Liver (tissue), 9 donors: ENCODE data around the gene PHAX. TPM values are rescaled to one million over a fixed set of nuclear protein-coding genes. Genes with fewer than 3 reads are reported as not detected.

ENCODE experiments used
- DNase-seq: peaks from one replicate; pipeline ENCODE4 v3.0.0-alpha.2; 2017; ENCODE audit warnings: low spot score
- H3K27ac ChIP-seq, 2 donors: one replicate each; pipeline ENCODE4 v1.7.0; 2013; ENCODE audit warnings: inconsistent platforms in 2 of 2, low read length in 2 of 2, control low read depth in 1 of 2, low read depth in 1 of 2, mild to moderate bottlenecking in 1 of 2
- H3K27me3 ChIP-seq, 4 donors: one replicate each; pipeline versions ENCODE4 v1.6.1 to v1.7.0; 2013; ENCODE audit warnings: low read length in 3 of 4, inconsistent platforms in 1 of 4, mild to moderate bottlenecking in 1 of 4, moderate library complexity in 1 of 4; ENCODE audit not compliant: control insufficient read depth in 4 of 4, insufficient read depth in 4 of 4
- H3K36me3 ChIP-seq, 4 donors: one replicate each; pipeline versions ENCODE4 v1.6.1 to v1.7.0; 2013; ENCODE audit warnings: low read length in 3 of 4, mild to moderate bottlenecking in 3 of 4, low read depth in 1 of 4, moderate library complexity in 1 of 4; ENCODE audit not compliant: control insufficient read depth in 4 of 4, insufficient read depth in 3 of 4
- H3K4me1 ChIP-seq, 4 donors: one replicate each; pipeline versions ENCODE4 v1.6.1 to v1.7.0; 2013; ENCODE audit warnings: low read length in 3 of 4, mild to moderate bottlenecking in 3 of 4, moderate library complexity in 1 of 4; ENCODE audit not compliant: control insufficient read depth in 4 of 4, insufficient read depth in 4 of 4
- H3K4me3 ChIP-seq, 3 donors: one replicate each; pipeline versions ENCODE4 v1.6.1 to v1.7.0; 2013; ENCODE audit warnings: low read length in 3 of 3, control low read depth in 1 of 3, low read depth in 1 of 3, mild to moderate bottlenecking in 1 of 3
- H3K9ac ChIP-seq, 2 donors: one replicate each; pipeline ENCODE4 v1.7.0; 2013; ENCODE audit warnings: low read length in 2 of 2, mild to moderate bottlenecking in 2 of 2, moderate library complexity in 2 of 2, control low read depth in 1 of 2, low read depth in 1 of 2
- H3K9me3 ChIP-seq, 4 donors: one replicate each; pipeline versions ENCODE4 v1.6.1 to v1.7.0; 2013; ENCODE audit warnings: low read length in 3 of 4; ENCODE audit not compliant: control insufficient read depth in 4 of 4
- ATF3 ChIP-seq: IDR thresholded peaks from 2 replicates; pipeline ENCODE4 v1.6.1; 2016; ENCODE audit warnings: antibody characterized with exemption
- EGR1 ChIP-seq, 2 donors: IDR thresholded peaks; 2 replicates each; pipeline ENCODE4 v1.6.1; 2016 to 2018; ENCODE audit warnings: antibody characterized with exemption in 2 of 2, low read depth in 2 of 2
- FOXA1 ChIP-seq: IDR thresholded peaks from 2 replicates; pipeline ENCODE4 v1.6.1; 2016; ENCODE audit warnings: antibody characterized with exemption
- FOXA2 ChIP-seq: IDR thresholded peaks from 2 replicates; pipeline ENCODE4 v1.6.1; 2016; ENCODE audit warnings: antibody characterized with exemption
- GABPA ChIP-seq, 2 donors: IDR thresholded peaks in 1 of 2; conservative IDR thresholded peaks in 1 of 2; 2 replicates each; pipeline ENCODE4 v1.6.1; 2016; ENCODE audit warnings: antibody characterized with exemption in 2 of 2, mild to moderate bottlenecking in 1 of 2, moderate library complexity in 1 of 2
- HNF4A ChIP-seq, 2 donors: conservative IDR thresholded peaks; 2 replicates each; pipeline ENCODE4 v1.6.1; 2016; ENCODE audit warnings: antibody characterized with exemption in 2 of 2, mild to moderate bottlenecking in 2 of 2
- HNF4G ChIP-seq: IDR thresholded peaks from 2 replicates; pipeline ENCODE4 v1.6.1; 2016; ENCODE audit warnings: antibody characterized with exemption
- JUND ChIP-seq, 2 donors: IDR thresholded peaks; 2 replicates each; pipeline ENCODE4 v1.6.1; 2016; ENCODE audit warnings: antibody characterized with exemption in 2 of 2
- NR2F2 ChIP-seq: IDR thresholded peaks from 2 replicates; pipeline ENCODE4 v1.6.1; 2016; ENCODE audit warnings: antibody characterized with exemption
- RAD21 ChIP-seq, 2 donors: IDR thresholded peaks; 2 replicates each; pipeline ENCODE4 v1.6.1; 2016; ENCODE audit warnings: antibody characterized with exemption in 2 of 2, mild to moderate bottlenecking in 2 of 2
- REST ChIP-seq: IDR thresholded peaks from 2 replicates; pipeline ENCODE4 v1.6.1; 2016; ENCODE audit warnings: antibody characterized with exemption, mild to moderate bottlenecking
- RXRA ChIP-seq, 2 donors: IDR thresholded peaks; 2 replicates each; pipeline ENCODE4 v1.6.1; 2017 to 2018; ENCODE audit warnings: antibody characterized with exemption in 2 of 2, mild to moderate bottlenecking in 1 of 2
- SP1 ChIP-seq: IDR thresholded peaks from 2 replicates; pipeline ENCODE4 v1.6.1; 2018; ENCODE audit warnings: antibody characterized with exemption, mild to moderate bottlenecking
- TAF1 ChIP-seq: conservative IDR thresholded peaks from 2 replicates; pipeline ENCODE4 v1.6.1; 2016; ENCODE audit warnings: antibody characterized with exemption, mild to moderate bottlenecking
- YY1 ChIP-seq: IDR thresholded peaks from 2 replicates; pipeline ENCODE4 v1.6.1; 2016; ENCODE audit warnings: antibody characterized with exemption, mild to moderate bottlenecking
- WGBS: extraction: QIAGEN DNeasy Blood & Tissue Kit; methylation state at CpG from one replicate; pipeline ENCODE4 v1.1.7; 2013; 5-methylcytosine and 5-hydroxymethylcytosine counted together
- polyA plus RNA-seq, 2 donors: library from polyadenylated mRNA; stranded (reverse) in 1 of 2; unstranded in 1 of 2; fragments of 200-250 nt in 1 of 2; fragments of >200 nt in 1 of 2; fragmentation: Nextera tagmentation in 1 of 2; extraction: Ambion mirVana in 1 of 2; gene quantifications; one replicate each; pipeline versions ENCODE4 v1.2.1 to v1.2.3, GENCODE V29; 2013 to 2015
- total RNA-seq, 2 donors: library from RNA; depleted of rRNA; stranded (reverse); fragments of >200 nt; gene quantifications; one replicate each; pipeline ENCODE4 v1.2.3, GENCODE V29; 2014
- TF ChIP-seq, protein P1 (sequence below): fragments of 150-350 bp; IDR thresholded peaks from 2 replicates; pipeline ENCODE4 v1.5.1; 2017; ENCODE audit warnings: improper control_type of control experiment, low read depth, low read length; ENCODE audit not compliant: missing input control
- TF ChIP-seq, protein P2 (sequence below): IDR thresholded peaks from 2 replicates; pipeline ENCODE4 v1.6.1; 2016; ENCODE audit warnings: antibody characterized with exemption
- TF ChIP-seq, protein P3 (sequence below): IDR thresholded peaks from 2 replicates; pipeline ENCODE4 v1.6.1; 2016; ENCODE audit warnings: antibody characterized with exemption
- donor health status: healthy.
- donor health status: healthy.
- donor health status: healthy.
- donor health status: healthy.
- donor health status: healthy.

Gene PHAX, protein sequence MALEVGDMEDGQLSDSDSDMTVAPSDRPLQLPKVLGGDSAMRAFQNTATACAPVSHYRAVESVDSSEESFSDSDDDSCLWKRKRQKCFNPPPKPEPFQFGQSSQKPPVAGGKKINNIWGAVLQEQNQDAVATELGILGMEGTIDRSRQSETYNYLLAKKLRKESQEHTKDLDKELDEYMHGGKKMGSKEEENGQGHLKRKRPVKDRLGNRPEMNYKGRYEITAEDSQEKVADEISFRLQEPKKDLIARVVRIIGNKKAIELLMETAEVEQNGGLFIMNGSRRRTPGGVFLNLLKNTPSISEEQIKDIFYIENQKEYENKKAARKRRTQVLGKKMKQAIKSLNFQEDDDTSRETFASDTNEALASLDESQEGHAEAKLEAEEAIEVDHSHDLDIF
- total RNA-seq: 10 to 100 TPM; 19.8 to 30.3 TPM
- polyA plus RNA-seq: 10 to 100 TPM; 10.3 to 32.6 TPM

- 2% methylated on average over 79 of the region's 79 CpGs for WGBS
- peaks cover 6 to 28% (median 24%) of the 10 kb centered on the region in 4 donors for H3K4me1 ChIP-seq
These were observed at the start of gene PHAX for GRCh38 chr5:126600631-126601511. PHAX (plus strand) TSS chr5:126600947; CDS start chr5:126600963, 16 bp downstream.

More at GRCh38 chr5:126600631-126601511, at the start of gene PHAX:
- Histone ChIP-seq H3K27me3 (no peaks in the 10 kb centered on the region), H3K36me3 (peaks cover 2 to 11% (median 8%) of the 10 kb centered on the region in 4 donors), H3K9me3 (no peaks in the 10 kb centered on the region), H3K9ac (peak within 1 kb of the TSS; percentile 57 to 64), H3K27ac (peak within 1 kb of the TSS; percentile 54 to 83), H3K4me3 (peak within 1 kb of the TSS; percentile 69 to 97 (median 87))
- peak; percentile 81 for DNase-seq
- TF ChIP-seq GABPA (IDR thresholded peaks at IDR 0.05 in 1 of 2, conservative IDR thresholded peaks at IDR 0.05 in 1 of 2) (peak; percentile 63 to 93), JUND (IDR thresholded peaks at IDR 0.05) (no peak), HNF4A (conservative IDR thresholded peaks at IDR 0.05) (no peak), TAF1 (no peak), FOXA1 (no peak), FOXA2 (no peak), REST (peak; percentile 16), SP1 (peak; percentile 12), ATF3 (no peak), RAD21 (IDR thresholded peaks at IDR 0.05) (peak; percentile 22 to 60), HNF4G (no peak), EGR1 (IDR thresholded peaks at IDR 0.05; ENCODE audit: low read depth in 2 of 2) (no peak), NR2F2 (peak; percentile 41), YY1 (peak; percentile 93), RXRA (IDR thresholded peaks at IDR 0.05) (no peak)
- TF ChIP-seq, protein P1, sequence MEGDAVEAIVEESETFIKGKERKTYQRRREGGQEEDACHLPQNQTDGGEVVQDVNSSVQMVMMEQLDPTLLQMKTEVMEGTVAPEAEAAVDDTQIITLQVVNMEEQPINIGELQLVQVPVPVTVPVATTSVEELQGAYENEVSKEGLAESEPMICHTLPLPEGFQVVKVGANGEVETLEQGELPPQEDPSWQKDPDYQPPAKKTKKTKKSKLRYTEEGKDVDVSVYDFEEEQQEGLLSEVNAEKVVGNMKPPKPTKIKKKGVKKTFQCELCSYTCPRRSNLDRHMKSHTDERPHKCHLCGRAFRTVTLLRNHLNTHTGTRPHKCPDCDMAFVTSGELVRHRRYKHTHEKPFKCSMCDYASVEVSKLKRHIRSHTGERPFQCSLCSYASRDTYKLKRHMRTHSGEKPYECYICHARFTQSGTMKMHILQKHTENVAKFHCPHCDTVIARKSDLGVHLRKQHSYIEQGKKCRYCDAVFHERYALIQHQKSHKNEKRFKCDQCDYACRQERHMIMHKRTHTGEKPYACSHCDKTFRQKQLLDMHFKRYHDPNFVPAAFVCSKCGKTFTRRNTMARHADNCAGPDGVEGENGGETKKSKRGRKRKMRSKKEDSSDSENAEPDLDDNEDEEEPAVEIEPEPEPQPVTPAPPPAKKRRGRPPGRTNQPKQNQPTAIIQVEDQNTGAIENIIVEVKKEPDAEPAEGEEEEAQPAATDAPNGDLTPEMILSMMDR: peak; percentile 60
- TF ChIP-seq, protein P2, sequence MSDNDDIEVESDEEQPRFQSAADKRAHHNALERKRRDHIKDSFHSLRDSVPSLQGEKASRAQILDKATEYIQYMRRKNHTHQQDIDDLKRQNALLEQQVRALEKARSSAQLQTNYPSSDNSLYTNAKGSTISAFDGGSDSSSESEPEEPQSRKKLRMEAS: no peak
- TF ChIP-seq, protein P3, sequence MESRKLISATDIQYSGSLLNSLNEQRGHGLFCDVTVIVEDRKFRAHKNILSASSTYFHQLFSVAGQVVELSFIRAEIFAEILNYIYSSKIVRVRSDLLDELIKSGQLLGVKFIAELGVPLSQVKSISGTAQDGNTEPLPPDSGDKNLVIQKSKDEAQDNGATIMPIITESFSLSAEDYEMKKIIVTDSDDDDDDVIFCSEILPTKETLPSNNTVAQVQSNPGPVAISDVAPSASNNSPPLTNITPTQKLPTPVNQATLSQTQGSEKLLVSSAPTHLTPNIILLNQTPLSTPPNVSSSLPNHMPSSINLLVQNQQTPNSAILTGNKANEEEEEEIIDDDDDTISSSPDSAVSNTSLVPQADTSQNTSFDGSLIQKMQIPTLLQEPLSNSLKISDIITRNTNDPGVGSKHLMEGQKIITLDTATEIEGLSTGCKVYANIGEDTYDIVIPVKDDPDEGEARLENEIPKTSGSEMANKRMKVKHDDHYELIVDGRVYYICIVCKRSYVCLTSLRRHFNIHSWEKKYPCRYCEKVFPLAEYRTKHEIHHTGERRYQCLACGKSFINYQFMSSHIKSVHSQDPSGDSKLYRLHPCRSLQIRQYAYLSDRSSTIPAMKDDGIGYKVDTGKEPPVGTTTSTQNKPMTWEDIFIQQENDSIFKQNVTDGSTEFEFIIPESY: no peak
